ENCODE data around the gene PPP1R16B.
A peak's percentile ranks its signal among the peaks of the same experiment; 100 is the strongest.
"Not testable (repeated sequence)": the region's sequence is repeated elsewhere in the genome, so short reads cannot be mapped to it uniquely, and the experiment has no call there.

The PPP1R16B gene

GRCh38 chr20:38855356-38855755, 49.9 kb downstream of the PPP1R16B start:
- DNase-seq, result peak; percentile 27

- no peak for DNase-seq
Measured at GRCh38 chr20:38856570-38856969, 51.1 kb downstream of the PPP1R16B start.

GRCh38 chr20:38857703-38858102, 52.2 kb downstream of the PPP1R16B start:
- no peak for DNase-seq

DNA sequence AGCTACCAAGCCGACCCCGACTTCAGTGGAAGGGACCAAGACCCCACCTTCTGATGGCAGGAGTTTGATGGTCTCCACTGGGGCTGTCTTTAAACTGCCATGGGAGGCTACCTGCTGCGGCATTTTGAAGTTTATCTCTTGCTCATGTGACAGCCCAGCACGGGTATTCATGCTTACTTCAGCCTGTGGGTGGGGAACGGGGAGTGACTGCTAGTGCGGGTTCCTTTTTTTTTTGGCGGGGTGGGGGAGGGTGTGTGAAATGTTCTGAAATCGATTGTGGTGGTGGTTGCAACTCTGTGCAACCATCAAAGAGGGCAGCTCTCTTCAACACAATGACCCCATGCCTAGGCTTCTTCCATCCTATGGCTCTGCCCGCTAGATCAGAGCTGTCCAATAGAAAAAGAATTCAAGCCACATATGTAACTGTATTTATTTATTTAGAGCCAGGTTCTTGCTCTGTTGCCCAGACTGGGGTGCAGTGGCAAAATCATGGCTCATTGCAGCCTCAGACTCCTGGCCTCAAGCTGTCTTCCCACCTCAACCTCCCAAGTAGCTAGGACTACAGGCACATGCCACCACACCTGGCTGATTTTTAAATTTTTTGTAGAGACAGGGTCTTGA, 53.7 kb downstream of the PPP1R16B start:
- no peak for DNase-seq

GRCh38 chr20:38859857-38860256, 54.4 kb downstream of the PPP1R16B start:
- DNase-seq, result not testable (repeated sequence)

DNA sequence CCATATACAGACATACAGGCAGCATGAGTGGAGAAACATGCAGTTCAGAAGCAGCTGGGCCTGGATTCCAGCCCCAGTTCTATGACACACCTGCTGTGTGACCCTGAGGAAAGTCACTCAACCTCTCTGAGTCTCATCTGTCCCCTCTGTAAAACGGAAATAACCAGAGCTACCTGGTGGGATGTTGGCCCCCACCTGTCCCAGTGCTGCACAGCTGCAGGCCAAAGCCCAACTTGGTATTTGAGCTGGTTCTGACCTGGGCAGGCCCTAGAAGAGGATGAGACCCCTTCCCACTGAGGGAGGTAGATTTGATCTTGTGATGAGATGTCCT, 55.5 kb downstream of the PPP1R16B start:
- DNase-seq, result no peak

DNA sequence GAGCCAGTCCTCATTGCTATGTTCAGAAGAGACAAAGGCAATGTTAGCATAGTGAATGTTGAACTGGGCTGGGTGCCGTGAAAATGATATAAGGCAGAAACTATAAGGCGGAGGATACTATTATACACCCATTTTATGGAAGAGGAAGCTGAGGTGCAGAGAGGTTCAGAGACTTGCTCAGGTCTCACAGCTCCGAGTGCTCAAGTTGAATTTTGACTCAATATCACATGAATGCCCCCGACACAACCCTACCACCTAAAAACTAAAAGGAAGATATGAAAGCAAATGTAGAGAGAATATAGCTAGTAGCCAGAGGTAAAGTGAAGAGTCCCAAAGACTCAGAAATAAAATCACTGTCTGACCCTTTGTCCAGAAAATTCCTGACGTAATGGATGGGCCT, 56.7 kb downstream of the PPP1R16B start:
- no peak for DNase-seq

- no peak for DNase-seq
Measured at GRCh38 chr20:38863024-38863851, 57.7 kb downstream of the PPP1R16B start.

DNA sequence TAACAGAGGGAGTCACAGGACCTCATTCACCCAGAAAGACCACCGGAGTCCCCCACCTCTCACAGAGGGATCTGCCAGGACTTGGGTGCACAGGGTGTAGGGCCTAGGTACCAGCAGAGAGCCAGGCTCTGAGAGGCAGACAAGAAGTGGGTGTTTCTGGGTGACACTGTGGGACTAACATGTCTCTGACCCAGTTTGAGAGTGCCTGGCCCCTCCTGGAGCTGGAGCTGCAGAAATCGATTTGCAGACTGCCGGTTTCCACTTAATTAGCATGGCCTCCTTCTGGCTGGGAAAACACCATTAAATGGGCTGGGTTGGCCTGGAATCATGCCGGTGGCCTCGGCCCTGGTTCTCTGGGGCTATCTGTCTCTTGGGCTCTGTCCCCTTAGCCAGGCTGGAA, 59.2 kb downstream of the PPP1R16B start:
- no peak for DNase-seq

DNA sequence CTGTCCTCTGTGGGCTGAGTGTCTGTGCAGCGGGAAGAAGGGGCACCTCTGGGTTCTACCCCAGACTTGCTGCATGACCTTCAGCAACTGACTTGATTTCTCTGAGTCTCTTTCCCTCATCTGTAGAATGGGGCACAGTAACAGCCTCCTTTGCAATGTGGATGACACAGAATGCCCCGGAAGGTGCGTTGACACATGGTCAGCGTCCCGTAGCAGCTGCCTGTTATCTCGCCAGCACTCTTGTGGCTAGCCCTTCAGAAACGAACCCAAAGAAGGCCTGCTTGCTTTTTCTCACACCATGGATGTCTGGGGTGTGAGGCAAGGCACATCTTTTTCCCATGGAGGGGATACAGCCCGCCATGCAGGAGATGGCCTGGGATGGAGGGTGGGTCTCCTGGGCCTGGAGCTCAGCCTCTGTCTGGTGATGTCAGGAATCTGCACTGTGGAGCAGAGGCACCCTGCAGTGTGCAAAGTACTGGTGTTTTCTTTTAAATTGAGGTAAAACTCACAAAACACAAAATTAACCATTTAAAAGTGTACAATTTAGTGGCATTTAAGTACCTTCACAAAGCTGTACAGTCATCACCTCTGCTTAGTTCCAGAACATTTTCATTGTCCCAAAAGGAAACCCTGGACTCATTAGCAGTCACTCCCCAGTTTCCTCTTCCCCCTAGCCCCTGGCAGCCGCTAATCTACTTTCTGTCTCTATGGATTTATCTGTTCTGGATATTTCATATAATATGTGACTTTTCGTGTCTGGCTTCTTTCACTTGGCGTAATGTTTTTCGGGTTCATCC, 61.0 kb downstream of the PPP1R16B start:
- DNase-seq, result no peak

GRCh38 chr20:38867062-38867359, 61.5 kb downstream of the PPP1R16B start:
- no peak for DNase-seq

- DNase-seq, result no peak
Measured at GRCh38 chr20:38870733-38871559, 65.4 kb downstream of the PPP1R16B start.

DNA sequence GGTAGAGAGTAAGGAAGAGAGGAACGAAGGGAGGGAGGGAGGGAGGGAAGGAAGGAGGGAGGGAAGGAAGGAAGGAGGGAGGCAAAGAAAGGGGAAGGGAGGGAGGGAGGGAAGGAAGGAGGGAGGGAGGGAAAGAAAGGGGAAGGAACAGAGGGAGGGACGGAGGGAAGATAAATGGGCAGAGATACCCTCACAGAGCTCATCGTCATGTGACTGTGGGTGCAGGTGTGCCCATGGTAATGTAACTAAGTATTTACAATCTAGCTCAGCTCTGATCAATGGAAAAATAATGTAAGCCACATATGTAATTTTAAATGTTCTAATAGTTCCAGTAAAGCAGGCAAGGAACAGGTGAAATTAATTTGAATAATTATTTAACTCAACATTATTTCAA, 66.1 kb downstream of the PPP1R16B start:
- DNase-seq, result no peak

DNA sequence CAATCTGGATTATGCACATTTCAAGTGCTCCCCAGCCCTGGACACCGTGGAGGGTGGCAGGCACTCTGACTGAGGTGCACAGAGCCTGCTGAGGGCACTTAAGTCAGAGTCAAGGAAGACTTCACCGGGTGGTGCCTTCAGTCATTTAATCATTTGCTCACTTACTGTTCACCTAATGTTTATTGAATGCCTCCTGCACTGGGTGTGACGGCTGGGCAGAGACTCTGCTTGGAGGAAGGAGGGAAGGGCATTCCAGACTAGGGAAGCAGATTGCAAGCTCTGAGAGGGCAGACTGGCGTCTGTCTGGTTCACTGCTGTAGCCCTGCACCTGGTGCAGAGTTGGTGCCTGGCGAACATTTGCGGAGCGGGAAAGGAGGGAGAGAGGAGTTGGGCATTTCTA, 66.5 kb downstream of the PPP1R16B start:
- no peak for DNase-seq

- DNase-seq, result no peak
Measured at GRCh38 chr20:38872491-38873049, 67.1 kb downstream of the PPP1R16B start.

- no peak for DNase-seq
Measured at GRCh38 chr20:38873050-38873581, 67.6 kb downstream of the PPP1R16B start.

- no peak for DNase-seq
Measured at GRCh38 chr20:38874460-38875174, 69.1 kb downstream of the PPP1R16B start.

GRCh38 chr20:38875175-38875993, 69.9 kb downstream of the PPP1R16B start:
- DNase-seq, result no peak

DNA sequence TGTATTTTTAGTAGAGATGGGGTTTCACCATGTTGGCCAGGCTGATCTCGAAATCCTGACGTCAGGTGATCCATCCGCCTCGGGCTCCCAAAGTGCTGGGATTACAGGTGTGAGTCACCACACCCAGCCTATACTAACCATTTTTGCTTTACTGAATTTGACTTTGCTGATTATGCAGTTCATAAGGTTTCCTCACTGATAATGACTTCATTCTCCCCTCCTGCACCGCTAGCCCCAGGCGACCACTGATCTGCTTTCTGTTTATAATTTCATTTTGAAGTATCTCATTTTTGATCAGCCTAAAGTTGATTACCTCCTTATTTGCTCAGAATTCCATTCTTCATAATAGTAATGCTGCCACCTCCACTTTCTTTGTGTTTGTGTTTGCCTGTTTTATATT, 72.0 kb downstream of the PPP1R16B start:
- DNase-seq, result no peak

DNA sequence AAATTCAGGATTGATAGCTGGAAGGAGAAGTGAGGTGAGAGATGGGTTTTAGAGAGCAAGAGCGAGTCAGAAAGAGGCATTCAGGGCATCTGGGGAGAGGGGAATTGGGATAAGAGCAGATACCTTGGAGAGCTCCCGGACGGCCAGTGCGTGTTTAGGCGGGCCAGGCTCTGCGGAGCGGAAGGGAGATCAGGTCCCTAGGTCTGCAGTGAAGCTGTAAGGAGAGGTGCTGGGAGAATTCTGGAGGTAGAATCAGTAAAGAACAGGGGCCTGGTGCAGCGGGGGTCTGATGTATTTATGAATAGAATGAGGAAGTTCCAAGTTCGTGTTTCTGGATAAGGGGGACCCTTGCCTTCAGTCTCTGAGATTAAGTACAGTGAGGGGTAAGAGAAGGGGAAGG, 73.4 kb downstream of the PPP1R16B start:
- peak; percentile 39 for DNase-seq

Data from fibroblast of upper back skin (primary cell).